H1 (cell line): ENCODE data around the gene SSX4. TPM values are rescaled to one million over a fixed set of nuclear protein-coding genes. Genes with fewer than 3 reads are reported as not detected.
"Not testable (repeated sequence)": the region's sequence is repeated elsewhere in the genome, so short reads cannot be mapped to it uniquely, and the experiment has no call there.

Experiments
- CTCF ChIA-PET: fragments of 300-600 bp; sonication (Branson Sonifier 250); formaldehyde crosslinking; loops from one replicate; lab custom pipeline; 2021; ENCODE audit not compliant: partially characterized antibody; lab: Charles Lee
- POLR2A ChIA-PET: fragments of 300-600 bp; sonication (Branson Sonifier 250); formaldehyde crosslinking; loops from one replicate; lab custom pipeline; 2021; ENCODE audit warnings: inconsistent platforms; ENCODE audit not compliant: partially characterized antibody; lab: Charles Lee
- DNase-seq, 2 experiments: peaks; one replicate each; pipeline versions ENCODE4 v3.0.0 to v3.0.0-alpha.2; 2010 to 2022; ENCODE audit warnings: low spot score in 2 of 2, low read depth in 1 of 2, mixed read lengths in 1 of 2
- FAIRE-seq: peaks from 2 replicates; lab custom pipeline; 2011; peaks lifted over from hg19 to GRCh38; lab: Jason Lieb, UNC
- H2AFZ ChIP-seq: 2 replicates; pipeline ENCODE4 v1.8.1; 2012; ENCODE audit warnings: low read length, inconsistent platforms
- H2AK5ac ChIP-seq: 2 replicates; pipeline ENCODE4 v1.6.1; 2013; ENCODE audit warnings: low read depth, low read length
- H2BK120ac ChIP-seq: replicated peaks from 2 replicates; pipeline ENCODE3; 2013; ENCODE audit warnings: low read depth, low read length, inconsistent platforms
- H2BK12ac ChIP-seq: 2 replicates; pipeline ENCODE4 v1.6.1; 2013; ENCODE audit warnings: low read depth, low read length
- H2BK15ac ChIP-seq: 2 replicates; pipeline ENCODE4 v1.6.1; 2013; ENCODE audit warnings: low read length
- H2BK20ac ChIP-seq: 2 replicates; pipeline ENCODE4 v1.6.1; 2013; ENCODE audit warnings: low read length
- H2BK5ac ChIP-seq: 2 replicates; pipeline ENCODE4 v1.6.1; 2013; ENCODE audit warnings: low read depth, low read length
- H3K14ac ChIP-seq: 2 replicates; pipeline ENCODE4 v1.6.1; 2013; ENCODE audit warnings: inconsistent platforms; ENCODE audit not compliant: insufficient read length
- H3K18ac ChIP-seq: 2 replicates; pipeline ENCODE4 v1.6.1; 2013; ENCODE audit warnings: low read length; ENCODE audit errors: extremely low read depth
- H3K23ac ChIP-seq: 2 replicates; pipeline ENCODE4 v1.6.1; 2013; ENCODE audit warnings: inconsistent platforms; ENCODE audit not compliant: insufficient read length
- H3K23me2 ChIP-seq: 2 replicates; pipeline ENCODE4 v1.6.1; 2013; ENCODE audit warnings: low read depth, low read length
- H3K27ac ChIP-seq: 2 replicates; pipeline ENCODE4 v1.6.1; 2011; ENCODE audit warnings: low read depth, low read length, inconsistent platforms
- H3K27me3 ChIP-seq, 4 experiments: replicated peaks in 1 of 4; 1 replicate in 1 of 4; 2 replicates in 3 of 4; pipeline versions ENCODE4 v1.6.1 to v1.8.1; 2011 to 2013; ENCODE audit warnings: low read length in 3 of 4, mild to moderate bottlenecking in 3 of 4, inconsistent platforms in 2 of 4, mixed read lengths in 2 of 4, moderate library complexity in 1 of 4; ENCODE audit not compliant: control insufficient read depth in 3 of 4, insufficient read depth in 3 of 4; ENCODE audit errors: extremely low read depth in 1 of 4
- H3K36me3 ChIP-seq, 4 experiments: 2 replicates each; pipeline versions ENCODE4 v1.6.1 to v1.8.1; 2011 to 2013; ENCODE audit warnings: mild to moderate bottlenecking in 4 of 4, low read length in 3 of 4, moderate library complexity in 2 of 4, control low read depth in 1 of 4, inconsistent platforms in 1 of 4; ENCODE audit not compliant: insufficient read depth in 4 of 4, control insufficient read depth in 2 of 4
- H3K4ac ChIP-seq: replicated peaks from 2 replicates; pipeline ENCODE3; 2013; ENCODE audit warnings: low read length, low read depth, mixed read lengths, inconsistent platforms; ENCODE audit not compliant: insufficient read length
- H3K4me1 ChIP-seq, 4 experiments: replicated peaks in 1 of 4; 1 replicate in 1 of 4; 2 replicates in 3 of 4; pipeline versions ENCODE4 v1.6.1 to v1.8.1; 2011 to 2013; ENCODE audit warnings: low read length in 3 of 4, inconsistent platforms in 2 of 4, mixed read lengths in 1 of 4; ENCODE audit not compliant: insufficient read depth in 4 of 4, control insufficient read depth in 3 of 4
- H3K4me2 ChIP-seq, 2 experiments: 2 replicates each; pipeline versions ENCODE4 v1.6.1 to v1.8.1; 2011 to 2013; ENCODE audit warnings: low read depth in 2 of 2, low read length in 2 of 2, control low read depth in 1 of 2, inconsistent platforms in 1 of 2, mild to moderate bottlenecking in 1 of 2; ENCODE audit not compliant: insufficient read depth in 1 of 2
- H3K4me3 ChIP-seq, 4 experiments: fragments of 200-600, 300-600 bp in 1 of 4; sonication (generic), shearing (Covaris generic), sonication (Bioruptor Twin) in 1 of 4; 2 replicates each; pipeline versions ENCODE4 v1.5.1 to v1.8.1; 2011 to 2016; ENCODE audit warnings: low read length in 4 of 4, low read depth in 3 of 4, control low read depth in 2 of 4, inconsistent platforms in 2 of 4, mild to moderate bottlenecking in 2 of 4, mixed read lengths in 1 of 4, moderate library complexity in 1 of 4; ENCODE audit not compliant: insufficient read depth in 2 of 4; ENCODE audit errors: extremely low read depth in 1 of 4
- H3K56ac ChIP-seq: replicated peaks from 2 replicates; pipeline ENCODE3; 2013; ENCODE audit warnings: low read depth, mild to moderate bottlenecking, mixed read lengths, low read length, inconsistent platforms; ENCODE audit not compliant: insufficient read length
- H3K79me1 ChIP-seq: 2 replicates; pipeline ENCODE4 v1.6.1; 2013; ENCODE audit warnings: low read depth, low read length, control low read depth
- H3K79me2 ChIP-seq, 2 experiments: 2 replicates each; pipeline versions ENCODE4 v1.6.1 to v1.8.1; 2012 to 2013; ENCODE audit warnings: low read length in 2 of 2, mild to moderate bottlenecking in 2 of 2, inconsistent platforms in 1 of 2; ENCODE audit not compliant: insufficient read depth in 2 of 2, control insufficient read depth in 1 of 2
- H3K9ac ChIP-seq, 4 experiments: replicated peaks in 1 of 4; 1 replicate in 1 of 4; 2 replicates in 3 of 4; pipeline versions ENCODE4 v1.6.1 to v1.8.1; 2011 to 2013; ENCODE audit warnings: low read depth in 3 of 4, low read length in 3 of 4, control low read depth in 2 of 4, mild to moderate bottlenecking in 2 of 4, moderate library complexity in 2 of 4, inconsistent platforms in 1 of 4; ENCODE audit errors: extremely low read depth in 1 of 4
- H3K9me3 ChIP-seq, 2 experiments: 2 replicates each; pipeline versions ENCODE4 v1.6.1 to v1.8.1; 2012 to 2013; ENCODE audit warnings: mild to moderate bottlenecking in 2 of 2, moderate library complexity in 2 of 2, control low read depth in 1 of 2, inconsistent platforms in 1 of 2, low read depth in 1 of 2, low read length in 1 of 2, mixed read lengths in 1 of 2; ENCODE audit not compliant: insufficient read depth in 2 of 2
- H4K20me1 ChIP-seq, 2 experiments: replicated peaks in 1 of 2; 2 replicates each; pipeline versions ENCODE3 to v1.8.1; 2011 to 2013; ENCODE audit warnings: inconsistent platforms in 2 of 2, low read length in 2 of 2, mild to moderate bottlenecking in 1 of 2; ENCODE audit not compliant: insufficient read depth in 2 of 2, control insufficient read depth in 1 of 2
- H4K5ac ChIP-seq: 2 replicates; pipeline ENCODE4 v1.6.1; 2013; ENCODE audit warnings: low read length, low read depth, mixed read lengths, inconsistent platforms; ENCODE audit not compliant: insufficient read length
- H4K8ac ChIP-seq: 2 replicates; pipeline ENCODE4 v1.8.0; 2013; ENCODE audit warnings: mild to moderate bottlenecking, moderate library complexity, low read length, inconsistent platforms; ENCODE audit not compliant: insufficient read depth; ENCODE audit errors: extremely low read depth
- H4K91ac ChIP-seq: replicated peaks from 2 replicates; pipeline ENCODE3; 2013; ENCODE audit warnings: low read length, mixed read lengths, inconsistent platforms; ENCODE audit not compliant: insufficient read length
- WGBS, 2 experiments: shearing (Covaris generic) in 1 of 2; methylation state at CpG; one replicate each; pipeline versions ENCODE4 v1.1.6 to v1.1.7; 2013 to 2015; ENCODE audit warnings: low lambda C conversion rate in 2 of 2, mixed read lengths in 2 of 2, inconsistent platforms in 1 of 2, low coverage in 1 of 2, missing lambda C conversion rate in 1 of 2; ENCODE audit not compliant: insufficient replicate concordance in 2 of 2, insufficient coverage in 1 of 2, insufficient read length in 1 of 2; ENCODE audit errors: extremely low coverage in 1 of 2, missing lambda C conversion rate in 1 of 2; 5-methylcytosine and 5-hydroxymethylcytosine counted together
- polyA plus RNA-seq, 7 experiments: library from polyadenylated mRNA; depleted of rRNA in 3 of 7; stranded (reverse) in 5 of 7; unstranded in 2 of 7; fragments of >200 nt in 5 of 7; fragments of 200-250 nt in 2 of 7; gene quantifications; 1 replicate in 5 of 7; 2 replicates in 1 of 7; 4 replicates in 1 of 7; pipeline versions ENCODE4 v1.2.1 to v1.2.3, GENCODE V29; 2011 to 2013; ENCODE audit warnings: missing spikeins in 2 of 7, mixed read lengths in 2 of 7
- total RNA-seq: library from RNA; stranded (reverse); fragmentation: NEBNext Ultra II Directional; extraction: Animal tissue kit (Norgen Biotek cat#: 25700); gene quantifications from 2 replicates; pipeline ENCODE4 v1.2.1, GENCODE V29; 2021

Gene SSX4
- total and polyA plus RNA-seq, 2 of the 8 experiments (the other 6 are each of a cell fraction or from before 2014, with no cell fraction given): 0.26 to 0.32 TPM

GRCh38 chrX:48370408-48370807 lies 12.9 kb upstream of the SSX4 start:
- H4K91ac ChIP-seq, H4K8ac ChIP-seq, H2BK15ac ChIP-seq, H3K36me3 ChIP-seq, H3K9ac ChIP-seq, H3K23me2 ChIP-seq, H2BK12ac ChIP-seq, H2BK120ac ChIP-seq, H3K4me2 ChIP-seq, H3K4me1 ChIP-seq, H3K27ac ChIP-seq, H3K27me3 ChIP-seq, CTCF ChIA-PET, H3K14ac ChIP-seq, H4K5ac ChIP-seq, POLR2A ChIA-PET, FAIRE-seq, H3K56ac ChIP-seq, H2BK5ac ChIP-seq, H3K4ac ChIP-seq, H3K79me1 ChIP-seq, DNase-seq, H3K23ac ChIP-seq, H2AFZ ChIP-seq, H2BK20ac ChIP-seq, H3K4me3 ChIP-seq, H3K79me2 ChIP-seq, H3K18ac ChIP-seq, H2AK5ac ChIP-seq, H4K20me1 ChIP-seq, H3K9me3 ChIP-seq: not testable (repeated sequence)
- no CpG with 5 or more reads among the region's 8 CpGs for WGBS, 2 experiments

DNA sequence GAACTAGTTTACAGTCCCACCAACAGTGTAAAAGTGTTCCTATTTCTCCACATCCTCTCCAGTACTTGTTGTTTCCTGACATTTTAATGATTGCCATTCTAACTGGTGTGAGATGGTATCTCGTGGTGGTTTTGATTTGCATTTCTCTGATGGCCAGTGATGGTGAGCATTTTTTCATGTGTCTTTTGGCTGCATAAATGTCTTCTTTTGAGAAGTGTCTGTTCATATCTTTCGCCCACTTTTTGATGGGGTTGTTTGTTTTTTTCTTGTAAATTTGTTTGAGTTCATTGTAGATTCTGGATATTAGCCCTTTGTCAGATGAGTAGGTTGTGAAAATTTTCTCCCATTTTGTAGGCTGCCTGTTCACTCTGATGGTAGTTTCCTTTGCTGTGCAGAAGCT lies 13.6 kb downstream of the SSX4 start:
- H3K36me3 ChIP-seq, H3K79me2 ChIP-seq, H2AFZ ChIP-seq, H3K4me1 ChIP-seq, H3K4me3 ChIP-seq, H3K14ac ChIP-seq, H3K23ac ChIP-seq, H3K4ac ChIP-seq, H3K18ac ChIP-seq, H3K9ac ChIP-seq, H3K79me1 ChIP-seq, H3K56ac ChIP-seq, H3K23me2 ChIP-seq, H2BK20ac ChIP-seq, H2BK12ac ChIP-seq, H3K9me3 ChIP-seq, H2BK5ac ChIP-seq, H4K20me1 ChIP-seq, FAIRE-seq, POLR2A ChIA-PET, H4K5ac ChIP-seq, DNase-seq, H2AK5ac ChIP-seq, H4K91ac ChIP-seq, H3K27ac ChIP-seq, H3K4me2 ChIP-seq, CTCF ChIA-PET, H4K8ac ChIP-seq, H2BK120ac ChIP-seq, H3K27me3 ChIP-seq, H2BK15ac ChIP-seq: not testable (repeated sequence)
- WGBS, 2 experiments: 60% methylated on average over 1 of the region's 2 CpGs; no CpG with 5 or more reads in 1 of the 2 experiments
